Renal cortical epithelial cell (primary cell): ENCODE data around the gene SPATA16. TPM values are rescaled to one million over a fixed set of nuclear protein-coding genes. Genes with fewer than 3 reads are reported as not detected.
"Not testable (repeated sequence)": the region's sequence is repeated elsewhere in the genome, so short reads cannot be mapped to it uniquely, and the experiment has no call there.

Experiments used
- DNase-seq: peaks from one replicate; pipeline ENCODE4 v3.0.0-alpha.2; 2011; ENCODE audit warnings: low read depth
- total RNA-seq: library from RNA; depleted of rRNA; stranded (reverse); fragments of >200 nt; gene quantifications from 2 replicates; pipeline ENCODE4 v1.2.3, GENCODE V29; 2014

The SPATA16 gene
- total RNA-seq: not detected in 2 replicates

GRCh38 chr3:173140986-173141385, at the start of gene SPATA16:
SPATA16 (minus strand) TSS chr3:173141235; CDS start chr3:173117731, 23,504 bp downstream.
- DNase-seq: no peak

- not testable (repeated sequence) for DNase-seq
These were observed 42.0 kb upstream of the SPATA16 start for GRCh38 chr3:173183022-173183421.

- no peak for DNase-seq
These were observed 32.6 kb upstream of the SPATA16 start for GRCh38 chr3:173173652-173174051.

- DNase-seq: not testable (repeated sequence)
These were observed 18.1 kb upstream of the SPATA16 start for GRCh38 chr3:173159139-173159538.

- DNase-seq: not testable (repeated sequence)
These were observed 15.5 kb upstream of the SPATA16 start for GRCh38 chr3:173156533-173156932.

GRCh38 chr3:173153631-173154030, 12.6 kb upstream of the SPATA16 start:
- no peak for DNase-seq

GRCh38 chr3:173139420-173139819, 1.6 kb downstream of the SPATA16 start:
- DNase-seq: peak; percentile 15

- DNase-seq: peak; percentile 86
These were observed 3.0 kb downstream of the SPATA16 start for GRCh38 chr3:173138026-173138425.

- peak; percentile 73 for DNase-seq
These were observed 6.0 kb downstream of the SPATA16 start for GRCh38 chr3:173135059-173135458.

- peak; percentile 8 for DNase-seq
These were observed 12.4 kb downstream of the SPATA16 start for GRCh38 chr3:173128633-173129032.

- no peak for DNase-seq
These were observed 29.7 kb downstream of the SPATA16 start for GRCh38 chr3:173111321-173111720.

- DNase-seq: no peak
These were observed 31.9 kb downstream of the SPATA16 start for GRCh38 chr3:173109143-173109542.

GRCh38 chr3:173103469-173103868, 37.6 kb downstream of the SPATA16 start:
- no peak for DNase-seq

- DNase-seq: no peak
These were observed 42.1 kb downstream of the SPATA16 start for GRCh38 chr3:173098959-173099358.

GRCh38 chr3:173096994-173097785, 43.8 kb downstream of the SPATA16 start:
- peak; percentile 15 for DNase-seq

GRCh38 chr3:173096140-173096539, 44.9 kb downstream of the SPATA16 start:
- DNase-seq: no peak

- DNase-seq: no peak
These were observed 49.0 kb downstream of the SPATA16 start for GRCh38 chr3:173092038-173092437.

GRCh38 chr3:173090492-173090891, 50.5 kb downstream of the SPATA16 start:
- no peak for DNase-seq

GRCh38 chr3:173089283-173089682, 51.8 kb downstream of the SPATA16 start:
- DNase-seq: no peak

- DNase-seq: no peak
These were observed 62.5 kb downstream of the SPATA16 start for GRCh38 chr3:173078525-173078924.

GRCh38 chr3:173066044-173067004, 74.7 kb downstream of the SPATA16 start:
- DNase-seq: peak; percentile 65

GRCh38 chr3:173065543-173065981, 75.5 kb downstream of the SPATA16 start:
- DNase-seq: peak; percentile 16
